Measurements from ENCODE around the gene SERAC1.
A peak's percentile ranks its signal among the peaks of the same experiment; 100 is the strongest.

The SERAC1 gene

DNA sequence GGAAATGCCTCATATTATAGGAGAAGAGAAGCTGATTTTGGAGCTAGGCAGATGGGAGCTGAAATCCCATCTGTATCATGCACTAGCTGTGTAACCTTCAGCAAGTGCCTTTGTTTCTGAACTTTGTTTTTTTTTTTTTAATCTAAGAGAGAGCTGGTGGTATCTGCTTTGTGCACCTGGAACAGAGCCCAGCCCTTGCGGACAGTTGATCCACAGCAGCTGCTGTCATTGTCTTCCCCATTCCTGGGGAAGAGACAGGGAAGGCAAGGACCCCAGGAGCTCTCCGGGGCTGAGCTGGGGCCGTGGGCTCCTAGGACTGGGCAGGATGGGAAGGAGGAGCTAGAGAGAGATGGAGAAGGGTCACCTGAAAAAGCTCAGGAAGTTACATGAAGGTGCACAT is 94.3 kb downstream of the SERAC1 start:
- DNase-seq: no peak

DNA sequence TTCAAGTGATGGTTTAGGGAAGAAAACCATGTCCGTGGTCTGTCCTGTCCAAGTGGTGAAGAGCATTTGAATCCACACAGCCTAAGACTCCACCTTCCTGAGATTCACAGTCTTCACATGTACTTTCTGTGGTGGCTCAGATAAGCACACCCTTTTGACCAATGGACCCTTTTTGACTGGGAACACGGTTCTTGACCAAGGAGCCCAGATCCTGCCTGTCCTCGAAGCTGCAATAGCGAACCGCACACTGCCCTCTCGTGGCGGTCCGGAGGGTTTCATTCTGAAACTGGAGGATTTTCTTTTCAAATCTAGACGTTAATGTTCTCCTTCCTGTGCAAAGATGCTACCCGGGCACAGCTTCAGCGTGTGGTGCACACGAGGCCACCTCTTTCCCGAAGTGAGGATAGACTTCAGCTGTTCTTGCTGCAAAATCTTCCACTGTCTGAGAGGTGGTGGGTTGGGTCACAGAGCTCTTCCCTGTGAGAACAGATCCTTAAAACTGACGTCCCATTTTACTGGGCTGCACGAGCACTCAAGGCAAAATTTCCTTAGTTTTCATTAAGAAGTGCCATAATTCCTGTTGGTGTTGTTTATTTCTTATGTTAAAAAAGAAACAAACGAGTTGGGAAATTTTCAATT is 95.9 kb downstream of the SERAC1 start:
- DNase-seq: peak; percentile 79

DNA sequence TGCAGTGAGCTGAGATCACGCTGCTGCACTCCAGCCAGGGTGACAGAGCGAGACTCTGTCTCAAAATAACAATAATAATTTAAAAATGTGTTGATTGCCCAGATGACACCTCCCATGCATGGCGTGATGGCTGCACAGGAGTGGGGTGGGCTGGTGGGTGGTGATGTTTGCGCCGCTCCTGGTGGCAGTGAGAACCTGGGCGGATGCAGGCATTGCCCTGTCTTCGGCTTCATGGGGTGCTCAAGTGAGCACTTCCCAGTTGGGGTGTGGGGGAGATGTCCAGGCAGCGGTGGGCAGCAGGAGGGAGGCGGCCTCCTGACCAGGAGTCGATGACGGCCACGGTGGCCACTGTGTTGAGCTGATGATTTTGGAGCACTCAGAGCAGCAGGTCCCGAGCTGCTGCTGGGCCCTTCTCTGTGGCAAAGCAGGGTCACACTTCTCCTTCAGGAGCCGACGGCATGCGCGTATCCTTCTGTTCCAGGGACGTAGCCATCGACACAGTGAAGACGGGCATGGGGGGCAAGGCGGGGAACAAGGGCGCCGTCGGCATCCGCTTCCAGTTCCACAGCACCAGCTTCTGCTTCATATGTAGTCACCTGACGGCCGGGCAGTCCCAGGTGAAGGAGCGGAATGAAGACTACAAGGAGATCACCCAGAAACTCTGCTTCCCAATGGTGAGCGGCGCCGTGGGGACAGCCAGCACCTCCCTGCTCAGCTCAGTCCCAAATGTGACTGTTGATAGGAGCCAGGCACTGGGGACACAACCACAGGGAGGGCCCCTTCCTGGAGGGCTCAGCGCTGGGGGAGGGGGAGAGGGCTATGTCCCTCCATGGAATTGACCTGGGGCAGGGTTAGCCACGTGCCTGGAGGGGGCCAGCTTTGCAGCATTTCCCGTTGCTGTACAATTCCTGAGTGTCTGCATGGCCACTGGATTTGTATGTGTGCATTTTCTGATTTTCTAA is 96.7 kb downstream of the SERAC1 start:
- no peak for DNase-seq

- no peak for DNase-seq
Observed at GRCh38 chr6:158070513-158070912, 97.5 kb downstream of the SERAC1 start.

DNA sequence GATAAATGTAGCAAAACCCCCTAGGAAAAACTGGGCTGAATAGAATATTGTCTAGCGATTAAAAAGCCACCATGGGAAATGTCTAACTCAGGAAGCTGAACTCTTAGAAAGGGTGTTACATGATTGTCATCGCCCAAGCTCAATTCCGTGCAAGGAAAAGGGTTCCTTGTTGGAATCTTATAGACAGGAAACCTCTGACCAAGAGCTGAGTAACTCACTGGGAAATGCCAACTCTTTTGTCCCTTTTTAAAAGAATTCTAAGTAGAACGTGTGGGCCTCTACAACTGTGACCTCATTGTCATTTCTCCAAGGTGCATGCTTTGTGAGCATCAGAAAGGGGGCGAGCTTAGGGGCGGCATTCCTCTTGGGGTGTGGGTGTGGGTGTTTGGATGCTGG is 98.3 kb downstream of the SERAC1 start:
- no peak for DNase-seq

DNA sequence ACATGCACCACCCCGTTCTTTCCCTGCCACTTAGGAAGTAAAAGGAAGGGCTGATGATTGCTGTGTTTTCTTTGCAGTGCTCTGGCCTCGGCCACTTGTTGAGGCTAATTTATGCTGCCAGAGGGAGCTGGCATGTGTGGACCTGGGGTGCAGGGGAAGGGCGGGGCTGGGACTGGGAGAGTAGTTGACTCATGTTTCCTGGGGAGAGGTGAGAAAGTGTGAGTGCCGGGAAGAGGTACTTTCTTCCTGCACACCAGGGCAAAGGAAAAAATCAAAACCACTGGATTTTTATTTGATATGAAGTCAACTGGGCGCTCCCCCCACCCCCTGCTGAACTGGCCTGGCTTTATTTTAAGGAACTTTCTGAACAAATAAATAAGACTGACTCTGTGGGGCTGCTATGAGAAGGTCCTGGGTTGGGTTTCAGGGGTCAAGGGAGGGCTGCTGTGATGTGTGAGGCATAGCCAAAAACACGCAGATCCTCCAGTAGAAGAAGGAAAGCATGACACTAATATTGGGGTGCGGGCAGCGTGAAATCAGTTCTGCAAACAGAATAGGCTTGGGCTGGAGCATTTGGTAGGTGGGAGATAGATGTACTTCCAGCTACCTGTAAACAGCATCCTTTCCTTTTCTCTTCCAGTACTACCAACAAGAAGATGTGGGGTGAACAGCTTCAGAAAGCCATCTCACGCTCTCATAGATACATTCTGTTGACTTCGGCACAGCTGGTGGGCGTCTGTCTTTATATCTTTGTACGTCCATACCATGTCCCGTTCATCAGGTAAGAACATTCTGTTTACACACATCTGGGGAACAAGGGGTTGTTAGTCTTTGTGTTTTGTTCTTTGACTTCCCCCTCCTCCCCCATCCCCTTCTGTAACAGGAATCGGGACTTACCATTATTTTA is 98.9 kb downstream of the SERAC1 start:
- DNase-seq: no peak

GRCh38 chr6:158068156-158068892 is 99.7 kb downstream of the SERAC1 start:
- DNase-seq: no peak

GRCh38 chr6:158067436-158068015 is 100.5 kb downstream of the SERAC1 start:
- no peak for DNase-seq

DNA sequence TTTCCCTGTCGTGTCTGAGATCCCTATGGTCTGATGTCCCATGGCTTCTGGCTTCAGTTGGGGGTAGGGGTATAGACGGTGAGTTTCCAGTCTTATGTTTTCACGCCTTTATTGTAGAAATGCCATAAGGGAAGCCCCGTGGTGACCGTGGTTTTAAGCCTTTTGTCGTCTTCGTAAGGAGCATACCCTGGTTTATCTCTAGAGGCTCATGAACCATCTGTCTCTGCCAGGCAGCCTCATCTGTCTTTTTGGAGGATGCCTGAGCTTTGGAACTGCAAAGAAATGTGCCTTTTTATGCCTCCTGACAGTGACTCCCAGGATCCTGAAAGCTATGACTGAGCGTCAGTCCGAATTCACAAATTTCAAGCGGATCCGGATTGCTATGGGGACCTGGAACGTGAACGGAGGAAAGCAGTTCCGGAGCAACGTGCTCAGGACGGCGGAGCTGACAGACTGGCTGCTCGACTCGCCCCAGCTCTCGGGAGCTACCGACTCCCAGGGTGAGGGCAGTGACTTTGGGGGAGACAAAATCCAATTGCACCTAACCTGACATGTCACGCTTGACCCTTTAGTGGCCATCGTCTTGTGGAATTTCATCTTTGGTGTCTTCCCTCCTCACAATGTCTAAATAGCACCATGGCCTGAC is 101.8 kb downstream of the SERAC1 start:
- DNase-seq: no peak

GRCh38 chr6:158064725-158065251 is 103.3 kb downstream of the SERAC1 start:
- DNase-seq: no peak

DNA sequence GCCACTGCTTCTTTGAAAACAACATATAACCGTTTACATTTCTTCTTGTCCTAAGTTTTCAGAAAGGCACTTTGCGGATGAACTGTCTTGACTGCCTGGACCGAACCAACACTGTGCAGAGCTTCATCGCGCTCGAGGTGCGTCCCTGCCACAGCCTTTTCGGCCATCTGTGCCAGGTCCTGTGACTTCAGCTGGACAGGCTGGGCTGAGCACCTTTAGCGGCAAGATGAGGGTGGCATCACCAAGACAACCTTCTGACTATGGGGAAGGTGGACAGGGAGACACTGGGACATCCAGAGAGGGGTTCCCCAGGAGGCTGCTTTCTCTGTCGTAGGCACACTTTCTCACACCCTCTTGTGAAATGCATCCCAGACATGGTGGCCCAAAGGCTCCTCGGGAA is 104.3 kb downstream of the SERAC1 start:
- DNase-seq: no peak

GRCh38 chr6:158061709-158062461 is 106.2 kb downstream of the SERAC1 start:
- DNase-seq: no peak

- DNase-seq: no peak
Observed at GRCh38 chr6:158061361-158061708, 106.7 kb downstream of the SERAC1 start.

GRCh38 chr6:158060455-158061360 is 107.4 kb downstream of the SERAC1 start:
- peak; percentile 15 for DNase-seq

All from CD4-positive, alpha-beta T cell treated with Interleukin-6 for 4 hours (primary cell).